ENCODE results near the gene AMDHD2. TPM values are rescaled to one million over a fixed set of nuclear protein-coding genes. Genes with fewer than 3 reads are reported as not detected.
A peak's percentile ranks its signal among the peaks of the same experiment; 100 is the strongest.

The AMDHD2 gene
- total RNA-seq, 6 experiments from 2014 or later = 12.3 to 24.9 (median 21.4) TPM

- Histone ChIP-seq H3K27ac (peak overlapping the region in 2 of 3 donors; percentile 57 to 63), H3K4me3 (no peak overlapping the region), H3K36me3 (no peaks in the 10 kb centered on the region), H3K27me3 (no peaks in the 10 kb centered on the region), H3K4me1 (peaks cover 0 to 17% (median 6%) of the 10 kb centered on the region in 4 donors), H3K9me3 (no peaks in the 10 kb centered on the region)
- WGBS (ENCODE audit: insufficient coverage, low coverage, low lambda C conversion rate, missing lambda C conversion rate) = 45% methylated on average over 2 of the region's 14 CpGs
- TF ChIP-seq POLR2A (IDR thresholded peaks at IDR 0.05) = no peak
- no peak for TF ChIP-seq CTCF (IDR thresholded peaks at IDR 0.05)
- peak; percentile 51 to 70 (median 56) for DNase-seq
- ATAC-seq = peak; percentile 9 to 52 (median 43)
- intact Hi-C loops (cut with DNase I) = loop anchor here (10.0 kb wide), 1 partner anchor 312 kb away; the partner anchor contains the start of gene CASKIN1 (in 2 of the 2)
Observed at GRCh38 chr16:2507052-2507659, 13.0 kb upstream of the AMDHD2 start.

- intact Hi-C loops (cut with DNase I) = loop anchor here (10.0 kb wide), 1 partner anchor 313 kb away; the partner anchor contains the start of gene CASKIN1 (in 2 of the 2)
- no peaks in the 10 kb centered on the region for H3K36me3 ChIP-seq
- H3K4me1 ChIP-seq = peaks cover 0 to 14% (median 5%) of the 10 kb centered on the region in 4 donors
- no peaks in the 10 kb centered on the region for H3K27me3 ChIP-seq
- peak overlapping the region in 2 of 3 donors; percentile 57 to 63 for H3K27ac ChIP-seq
- H3K4me3 ChIP-seq = no peak overlapping the region
- WGBS (ENCODE audit: insufficient coverage, low coverage, low lambda C conversion rate, missing lambda C conversion rate) = 61% methylated on average over 5 of the region's 11 CpGs
- DNase-seq (peak in 2 of 3 donors; percentile 59 to 76), ATAC-seq (peak; percentile 51 to 76 (median 60))
- TF ChIP-seq CTCF (IDR thresholded peaks at IDR 0.05) (no peak), POLR2A (IDR thresholded peaks at IDR 0.05) (peak; percentile 6)
- H3K9me3 ChIP-seq = no peaks in the 10 kb centered on the region
Observed at GRCh38 chr16:2507665-2508064, 12.5 kb upstream of the AMDHD2 start.

- Histone ChIP-seq H3K4me3 (no peak overlapping the region), H3K27ac (no peak overlapping the region), H3K36me3 (no peaks in the 10 kb centered on the region), H3K4me1 (peaks cover 0 to 2% (median 0%) of the 10 kb centered on the region in 4 donors), H3K27me3 (no peaks in the 10 kb centered on the region), H3K9me3 (no peaks in the 10 kb centered on the region)
- intact Hi-C loops (cut with DNase I) = loop anchor here (10.0 kb wide), 1 partner anchor 314 kb away; the partner anchor contains the start of gene CASKIN1 (in 2 of the 2)
- no peak for ATAC-seq
- no peak for TF ChIP-seq POLR2A (IDR thresholded peaks at IDR 0.05)
- WGBS (ENCODE audit: insufficient coverage, low coverage, low lambda C conversion rate, missing lambda C conversion rate) = 83% methylated on average over 3 of the region's 18 CpGs
- no peak for DNase-seq
Observed at GRCh38 chr16:2508722-2509400, 11.3 kb upstream of the AMDHD2 start.

GRCh38 chr16:2511128-2511800 is 8.9 kb upstream of the AMDHD2 start:
- H3K4me1 ChIP-seq = peaks cover 0 to 15% (median 7%) of the 10 kb centered on the region in 4 donors
- 60% methylated on average over 20 of the region's 24 CpGs for WGBS (ENCODE audit: insufficient coverage, low coverage, low lambda C conversion rate, missing lambda C conversion rate)
- TF ChIP-seq POLR2A (IDR thresholded peaks at IDR 0.05) (no peak), CTCF (IDR thresholded peaks at IDR 0.05) (no peak)
- no peaks in the 10 kb centered on the region for H3K36me3 ChIP-seq
- H3K27ac ChIP-seq = no peak overlapping the region
- H3K9me3 ChIP-seq = no peaks in the 10 kb centered on the region
- ATAC-seq = no peak
- intact Hi-C loops (cut with DNase I) = no loop called here
- peak in 2 of 3 donors; percentile 54 to 60 for DNase-seq
- no peak overlapping the region for H3K4me3 ChIP-seq
- H3K27me3 ChIP-seq = no peaks in the 10 kb centered on the region
